GM19239 (cell line): ENCODE measurements around the gene NFIA.

Experiments used
- DNase-seq: peaks from one replicate; pipeline ENCODE4 v3.0.0; 2011; ENCODE audit warnings: low spot score; ENCODE audit not compliant: insufficient read length
- FAIRE-seq: peaks from 2 replicates; lab custom pipeline; 2011; peaks lifted over from hg19 to GRCh38; lab: Jason Lieb, UNC

NFIA gene

GRCh38 chr1:61082311-61083012, at the start of gene NFIA:
Gene NFIA (plus strand): TSS chr1:61082561.
- DNase-seq, result peak; percentile 37
- FAIRE-seq, result no peak

- DNase-seq (no peak), FAIRE-seq (no peak)
Measured at GRCh38 chr1:61035880-61036279, 46.5 kb upstream of the NFIA start.

- no peak for DNase-seq
- no peak for FAIRE-seq
Measured at GRCh38 chr1:61042466-61043009, 39.8 kb upstream of the NFIA start.

- no peak for FAIRE-seq
- no peak for DNase-seq
Measured at GRCh38 chr1:61043010-61043820, 39.1 kb upstream of the NFIA start.

GRCh38 chr1:61046434-61046833, 35.9 kb upstream of the NFIA start:
- no peak for DNase-seq
- FAIRE-seq, result no peak

- FAIRE-seq (no peak), DNase-seq (no peak)
Measured at GRCh38 chr1:61047061-61047460, 35.3 kb upstream of the NFIA start.

- DNase-seq (peak; percentile 81), FAIRE-seq (peak; percentile 4)
Measured at GRCh38 chr1:61049850-61050540, 32.4 kb upstream of the NFIA start.

GRCh38 chr1:61050541-61051442, 31.6 kb upstream of the NFIA start:
- FAIRE-seq, result no peak
- DNase-seq, result no peak

GRCh38 chr1:61051443-61051718, 31.0 kb upstream of the NFIA start:
- no peak for FAIRE-seq

GRCh38 chr1:61051719-61052394, 30.5 kb upstream of the NFIA start:
- FAIRE-seq (no peak), DNase-seq (no peak)

More at GRCh38 chr1:61051443-61051718, 31.0 kb upstream of the NFIA start:
- DNase-seq, result no peak

GRCh38 chr1:61052395-61053225, 29.8 kb upstream of the NFIA start:
- DNase-seq (no peak), FAIRE-seq (no peak)

- DNase-seq (no peak), FAIRE-seq (no peak)
Measured at GRCh38 chr1:61053226-61053711, 29.1 kb upstream of the NFIA start.

- no peak for FAIRE-seq
- DNase-seq, result no peak
Measured at GRCh38 chr1:61053712-61054600, 28.4 kb upstream of the NFIA start.

- DNase-seq (no peak), FAIRE-seq (no peak)
Measured at GRCh38 chr1:61054601-61054993, 27.8 kb upstream of the NFIA start.

GRCh38 chr1:61055110-61055614, 27.2 kb upstream of the NFIA start:
- no peak for DNase-seq
- FAIRE-seq, result no peak

GRCh38 chr1:61056196-61056572, 26.2 kb upstream of the NFIA start:
- no peak for DNase-seq
- no peak for FAIRE-seq
